Gastroesophageal sphincter (tissue), 3 donors: ENCODE data around the gene KIF17.

Source experiments
- EP300 ChIP-seq: sonication (generic); formaldehyde crosslinking; IDR thresholded peaks from one replicate; pipeline ENCODE4 v1.6.1; 2017; ENCODE audit warnings: antibody characterized with exemption, mild to moderate bottlenecking
- POLR2A ChIP-seq, 2 donors: fragments of 450-650 bp; IDR thresholded peaks; one replicate each; pipeline ENCODE4 v1.6.1; 2017; ENCODE audit warnings: antibody characterized with exemption in 2 of 2, mild to moderate bottlenecking in 2 of 2, moderate library complexity in 1 of 2
- POLR2AphosphoS5 ChIP-seq: sonication (generic); formaldehyde crosslinking; IDR thresholded peaks from one replicate; pipeline ENCODE4 v1.6.1; 2017; ENCODE audit warnings: antibody characterized with exemption
- TF ChIP-seq, protein P1 (sequence below), 4 experiments: fragments of 200-600 bp in 2 of 4; fragments of 450-650 bp in 2 of 4; sonication (generic) in 1 of 4; IDR thresholded peaks; one replicate each; pipeline ENCODE4 v1.5.1; 2017 to 2019; ENCODE audit warnings: antibody characterized with exemption in 4 of 4, mild to moderate bottlenecking in 2 of 4, moderate library complexity in 2 of 4

DNA sequence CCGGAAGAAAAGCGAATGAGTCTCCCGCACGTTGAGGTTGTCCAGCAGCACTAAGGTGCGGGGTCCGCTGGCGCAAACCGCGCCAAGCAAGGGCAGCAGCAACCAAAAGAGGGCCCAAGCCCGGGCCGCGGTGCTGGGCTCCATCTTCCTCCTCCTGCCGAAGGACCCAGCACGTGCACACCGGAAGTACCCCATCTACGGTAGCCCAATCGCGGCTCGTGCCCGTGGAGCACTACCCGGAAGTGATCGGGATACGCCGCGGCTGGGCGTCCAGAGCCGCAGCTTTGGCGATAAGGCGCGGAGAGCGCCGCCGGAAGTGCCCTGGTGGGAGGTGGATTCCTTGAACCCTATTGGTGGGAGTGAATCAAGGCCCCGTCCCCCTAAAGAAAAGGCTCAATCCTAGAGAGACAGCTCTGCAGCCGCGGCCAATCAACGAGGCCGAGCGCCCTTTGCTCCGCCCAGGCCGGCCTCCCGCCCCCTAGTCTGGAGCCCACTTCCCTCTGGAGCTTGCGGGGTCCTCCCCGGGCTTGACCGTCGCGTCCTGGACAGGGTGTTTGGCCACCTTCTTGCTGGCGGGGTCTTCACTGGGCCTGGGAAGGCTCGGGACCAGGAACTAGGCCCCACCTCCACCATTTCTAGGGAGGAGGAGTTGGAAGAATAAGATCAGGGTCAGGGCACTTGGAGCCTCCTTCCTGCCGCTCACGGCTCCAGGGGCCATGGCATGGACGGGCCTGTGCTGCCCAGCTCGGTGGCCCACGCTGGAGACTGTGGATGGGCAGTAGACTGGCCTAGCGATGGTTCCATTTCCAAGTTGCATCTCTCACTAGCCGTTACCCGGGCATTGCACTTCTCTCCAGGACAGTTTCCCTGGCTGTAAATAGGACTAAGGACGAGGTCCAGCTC is 56.3 kb downstream of the KIF17 start, which contains the start of gene DDOST:
- TF ChIP-seq POLR2AphosphoS5 (peak; percentile 65), POLR2A (IDR thresholded peaks at IDR 0.05) (peak; percentile 11 to 41), EP300 (no peak)
- TF ChIP-seq, protein P1, sequence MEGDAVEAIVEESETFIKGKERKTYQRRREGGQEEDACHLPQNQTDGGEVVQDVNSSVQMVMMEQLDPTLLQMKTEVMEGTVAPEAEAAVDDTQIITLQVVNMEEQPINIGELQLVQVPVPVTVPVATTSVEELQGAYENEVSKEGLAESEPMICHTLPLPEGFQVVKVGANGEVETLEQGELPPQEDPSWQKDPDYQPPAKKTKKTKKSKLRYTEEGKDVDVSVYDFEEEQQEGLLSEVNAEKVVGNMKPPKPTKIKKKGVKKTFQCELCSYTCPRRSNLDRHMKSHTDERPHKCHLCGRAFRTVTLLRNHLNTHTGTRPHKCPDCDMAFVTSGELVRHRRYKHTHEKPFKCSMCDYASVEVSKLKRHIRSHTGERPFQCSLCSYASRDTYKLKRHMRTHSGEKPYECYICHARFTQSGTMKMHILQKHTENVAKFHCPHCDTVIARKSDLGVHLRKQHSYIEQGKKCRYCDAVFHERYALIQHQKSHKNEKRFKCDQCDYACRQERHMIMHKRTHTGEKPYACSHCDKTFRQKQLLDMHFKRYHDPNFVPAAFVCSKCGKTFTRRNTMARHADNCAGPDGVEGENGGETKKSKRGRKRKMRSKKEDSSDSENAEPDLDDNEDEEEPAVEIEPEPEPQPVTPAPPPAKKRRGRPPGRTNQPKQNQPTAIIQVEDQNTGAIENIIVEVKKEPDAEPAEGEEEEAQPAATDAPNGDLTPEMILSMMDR (IDR thresholded peaks at IDR 0.05) = peak in 3 of 4 experiments; percentile 33 to 56 (median 55)
